Gastroesophageal sphincter (tissue), 4 donors: ENCODE data around the gene ASB11. TPM values are rescaled to one million over a fixed set of nuclear protein-coding genes. Genes with fewer than 3 reads are reported as not detected.
A peak's percentile ranks its signal among the peaks of the same experiment; 100 is the strongest.

Experiments
- ATAC-seq: fragments of 150-250 bp; one replicate; pipeline ENCODE4 v1.9.1; 2016; ENCODE audit warnings: mild to moderate bottlenecking, moderate library complexity
- H3K27ac ChIP-seq, 4 donors: fragments of 200-600 bp; sonication (generic) in 3 of 4; 1 replicate in 3 of 4; 2 replicates in 1 of 4; pipeline ENCODE4 v1.5.1; 2016 to 2019
- H3K27me3 ChIP-seq: fragments of 200-600 bp; sonication (generic); one replicate; pipeline ENCODE4 v1.5.1; 2019
- H3K36me3 ChIP-seq, 2 donors: fragments of 200-600 bp; sonication (generic); one replicate each; pipeline ENCODE4 v1.5.1; 2019; ENCODE audit warnings: control low read depth in 1 of 2
- H3K4me1 ChIP-seq, 3 donors: fragments of 200-600 bp; sonication (generic); 1 replicate in 2 of 3; 2 replicates in 1 of 3; pipeline ENCODE4 v1.5.1; 2016 to 2019; ENCODE audit warnings: control low read depth in 2 of 3
- H3K4me3 ChIP-seq, 2 donors: fragments of 200-600 bp; sonication (generic); one replicate each; pipeline ENCODE4 v1.5.1; 2019; ENCODE audit warnings: mild to moderate bottlenecking in 1 of 2, moderate library complexity in 1 of 2
- H3K9me3 ChIP-seq, 3 donors: fragments of 200-600 bp; sonication (generic); one replicate each; pipeline ENCODE4 v1.5.1; 2017 to 2019; ENCODE audit warnings: control low read depth in 2 of 3
- CTCF ChIP-seq, 4 experiments: fragments of 200-600 bp in 2 of 4; fragments of 450-650 bp in 2 of 4; sonication (generic) in 1 of 4; IDR thresholded peaks; one replicate each; pipeline ENCODE4 v1.5.1; 2017 to 2019; ENCODE audit warnings: antibody characterized with exemption in 4 of 4, mild to moderate bottlenecking in 2 of 4, moderate library complexity in 2 of 4
- EP300 ChIP-seq: sonication (generic); formaldehyde crosslinking; IDR thresholded peaks from one replicate; pipeline ENCODE4 v1.6.1; 2017; ENCODE audit warnings: antibody characterized with exemption, mild to moderate bottlenecking
- POLR2A ChIP-seq, 2 donors: fragments of 450-650 bp; IDR thresholded peaks; one replicate each; pipeline ENCODE4 v1.6.1; 2017; ENCODE audit warnings: antibody characterized with exemption in 2 of 2, mild to moderate bottlenecking in 2 of 2, moderate library complexity in 1 of 2
- POLR2AphosphoS5 ChIP-seq: sonication (generic); formaldehyde crosslinking; IDR thresholded peaks from one replicate; pipeline ENCODE4 v1.6.1; 2017; ENCODE audit warnings: antibody characterized with exemption
- WGBS, 2 donors: methylation state at CpG; one replicate each; pipeline ENCODE4 v1.1.5; 2018; ENCODE audit warnings: low coverage in 1 of 2; 5-methylcytosine and 5-hydroxymethylcytosine counted together
- total RNA-seq, 4 donors: library from RNA; depleted of rRNA; stranded (reverse); fragments of >200 nt; gene quantifications; one replicate each; pipeline ENCODE4 v1.1.0, GENCODE V29; 2016

Gene ASB11
- total RNA-seq, 4 donors from 2014 or later: 0.67 TPM; not detected in 3

DNA sequence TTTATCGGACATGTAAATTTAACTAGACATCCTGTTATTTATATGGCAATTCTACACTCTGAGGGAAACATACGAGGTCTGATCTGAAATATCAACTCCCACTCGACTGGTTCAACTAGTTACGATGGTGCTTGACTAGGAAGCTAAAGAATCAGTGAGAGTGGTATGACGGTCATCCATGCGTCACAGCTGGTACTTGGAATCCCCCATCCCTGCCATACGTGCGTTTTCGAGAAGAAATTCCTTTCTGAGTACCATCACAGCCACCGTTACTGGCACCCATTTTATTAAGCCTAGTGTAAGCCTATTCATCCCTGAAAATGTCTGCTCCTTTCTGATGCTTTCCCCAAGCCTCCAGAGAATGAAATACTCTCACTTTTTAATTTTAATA lies 20.6 kb upstream of the ASB11 start:
- Histone ChIP-seq H3K4me3 (peak overlapping the region; percentile 38 to 79), H3K9me3 (no peaks in the 10 kb centered on the region), H3K27me3 (no peaks in the 10 kb centered on the region), H3K36me3 (peaks cover 0 to 9% of the 10 kb centered on the region in 2 donors), H3K4me1 (peaks cover 0 to 13% (median 0%) of the 10 kb centered on the region in 3 donors), H3K27ac (peak overlapping the region; percentile 16 to 69 (median 48))
- 0 to 37% methylated on average over 7 to 9 of the region's 10 CpGs for WGBS, 2 donors
- TF ChIP-seq POLR2AphosphoS5 (peak; percentile 24), POLR2A (IDR thresholded peaks at IDR 0.05) (no peak), CTCF (IDR thresholded peaks at IDR 0.05) (no peak), EP300 (no peak)
- ATAC-seq: peak; percentile 21

DNA sequence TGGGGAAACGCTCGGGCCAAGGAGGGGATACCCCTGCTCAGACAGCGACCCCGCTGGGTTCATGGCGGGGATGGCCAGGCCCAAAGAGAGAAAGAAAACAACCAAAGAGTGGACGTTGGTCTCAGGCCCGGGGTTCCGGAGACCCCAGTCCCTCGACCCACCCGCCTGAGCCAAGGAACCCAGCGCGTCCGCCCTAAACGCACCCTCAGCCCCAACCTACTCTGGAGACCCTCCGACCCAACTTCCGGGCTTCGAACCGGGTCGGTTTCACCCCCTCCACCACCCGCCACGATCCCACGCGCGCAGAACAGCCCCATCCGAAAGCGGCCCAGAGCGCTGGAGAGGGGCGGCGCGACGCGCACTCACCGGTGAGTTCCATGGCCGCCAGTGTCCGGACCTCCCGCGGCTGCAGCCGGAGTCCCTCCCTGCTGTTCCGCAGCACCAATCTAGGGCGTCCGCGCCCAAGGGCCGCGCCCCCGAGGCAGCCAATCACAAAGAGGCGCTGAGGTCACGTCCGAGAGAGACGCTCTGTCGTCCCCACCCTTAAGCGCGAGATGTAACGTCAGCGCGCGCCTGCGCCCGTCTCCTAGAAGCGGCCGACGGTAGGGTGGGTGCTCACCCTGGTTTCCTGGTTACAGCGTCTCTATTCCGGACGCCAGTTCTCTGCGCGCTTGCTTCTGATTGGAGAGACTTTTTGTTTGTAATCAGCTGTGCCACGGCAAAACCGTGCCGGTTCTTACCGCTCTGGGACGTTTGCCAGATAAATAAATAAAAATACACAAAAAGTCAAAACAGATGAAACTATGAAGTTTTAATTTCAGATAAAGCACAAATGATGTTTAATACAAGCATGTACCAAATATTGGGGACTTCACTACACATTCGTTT lies 19.9 kb upstream of the ASB11 start, which contains the start of gene PIGA:
PIGA (minus strand) TSS at position 389 of the 888 bp plus-strand sequence. CDS start 3,593 bp downstream, outside the sequence.
- H3K27me3 ChIP-seq: no peaks in the 10 kb centered on the region
- H3K27ac ChIP-seq: peak within 1 kb of the TSS; percentile 87 to 94 (median 88)
- TF ChIP-seq POLR2A (IDR thresholded peaks at IDR 0.05) (peak; percentile 95), CTCF (IDR thresholded peaks at IDR 0.05) (no peak), EP300 (no peak), POLR2AphosphoS5 (peak; percentile 97)
- WGBS, 2 donors: 0 to 42% methylated on average over 5 to 8 of the region's 72 CpGs
- H3K9me3 ChIP-seq: no peaks in the 10 kb centered on the region
- H3K4me1 ChIP-seq: peaks cover 0 to 13% (median 0%) of the 10 kb centered on the region in 3 donors
- peaks cover 0 to 14% of the 10 kb centered on the region in 2 donors for H3K36me3 ChIP-seq
- peak within 1 kb of the TSS; percentile 79 to 97 for H3K4me3 ChIP-seq
- ATAC-seq: peak; percentile 98

DNA sequence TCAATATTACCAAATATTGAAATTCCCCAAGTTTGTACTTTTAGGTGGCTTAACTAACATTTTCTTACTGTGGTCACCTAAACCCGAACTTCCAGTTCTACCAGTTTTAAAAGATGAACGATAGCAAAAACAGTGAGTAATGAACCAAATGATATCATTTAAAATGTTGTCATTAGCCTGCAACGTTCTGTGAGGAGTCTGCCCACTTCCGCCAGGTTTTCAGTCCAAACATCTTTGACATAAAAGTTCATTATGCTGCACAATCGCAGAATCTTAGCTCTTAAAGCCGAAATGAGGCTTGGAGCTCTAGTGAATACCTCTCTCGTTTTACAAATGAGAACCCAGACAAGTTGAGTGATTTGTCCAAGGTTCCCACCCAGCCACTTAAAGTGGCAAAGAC lies 19.1 kb upstream of the ASB11 start:
- Histone ChIP-seq H3K36me3 (peaks cover 0 to 22% of the 10 kb centered on the region in 2 donors), H3K27me3 (no peaks in the 10 kb centered on the region), H3K9me3 (no peaks in the 10 kb centered on the region), H3K4me1 (peaks cover 0 to 13% (median 0%) of the 10 kb centered on the region in 3 donors), H3K27ac (peak overlapping the region; percentile 87 to 94 (median 88)), H3K4me3 (peak overlapping the region; percentile 79 to 97)
- no peak for ATAC-seq
- TF ChIP-seq POLR2A (IDR thresholded peaks at IDR 0.05) (no peak), CTCF (IDR thresholded peaks at IDR 0.05) (no peak), POLR2AphosphoS5 (no peak), EP300 (no peak)
- 46% methylated on average over 7 of the region's 7 CpGs; no CpG with 5 or more reads in 1 of the 2 donors for WGBS, 2 donors

- H3K36me3 ChIP-seq: peaks cover 0 to 33% of the 10 kb centered on the region in 2 donors
- 49 to 60% methylated on average over 1 to 2 of the region's 2 CpGs for WGBS, 2 donors
- TF ChIP-seq POLR2A (IDR thresholded peaks at IDR 0.05) (no peak), CTCF (IDR thresholded peaks at IDR 0.05) (no peak), POLR2AphosphoS5 (no peak), EP300 (no peak)
- no peak for ATAC-seq
- H3K27me3 ChIP-seq: no peaks in the 10 kb centered on the region
- H3K27ac ChIP-seq: no peak overlapping the region
- no peaks in the 10 kb centered on the region for H3K9me3 ChIP-seq
- H3K4me1 ChIP-seq: no peaks in the 10 kb centered on the region
- no peak overlapping the region for H3K4me3 ChIP-seq
Observed at GRCh38 chrX:15328821-15329220, 13.4 kb upstream of the ASB11 start.

DNA sequence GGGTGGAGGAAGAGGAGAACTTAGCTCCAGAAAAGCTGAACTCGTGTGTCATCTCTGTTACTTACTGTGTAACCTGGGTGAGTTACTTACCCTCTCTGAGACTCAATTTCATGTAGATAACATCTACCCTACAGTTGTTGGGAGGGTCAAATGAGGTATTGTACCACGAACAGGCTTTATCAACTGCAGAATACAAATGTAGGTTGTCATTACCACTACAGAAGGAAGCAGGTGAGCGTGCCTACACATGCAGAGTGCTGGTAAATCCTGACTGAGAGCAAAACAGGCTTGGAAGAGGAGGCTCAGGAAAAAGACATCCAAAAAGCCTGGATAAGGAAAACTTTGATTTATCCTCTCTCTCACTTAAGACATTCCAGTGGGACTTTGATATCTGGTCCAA lies 12.7 kb upstream of the ASB11 start:
- Histone ChIP-seq H3K27ac (no peak overlapping the region), H3K4me3 (no peak overlapping the region), H3K4me1 (no peaks in the 10 kb centered on the region), H3K9me3 (no peaks in the 10 kb centered on the region), H3K27me3 (no peaks in the 10 kb centered on the region), H3K36me3 (peaks cover 0 to 38% of the 10 kb centered on the region in 2 donors)
- WGBS, 2 donors: 70 to 88% methylated on average over 1 to 3 of the region's 3 CpGs
- no peak for ATAC-seq
- TF ChIP-seq CTCF (IDR thresholded peaks at IDR 0.05) (no peak), POLR2AphosphoS5 (no peak), POLR2A (IDR thresholded peaks at IDR 0.05) (no peak), EP300 (no peak)
